GM18508 (cell line): Measurements from ENCODE around the gene CMTM3.
"Not testable (repeated sequence)": the region's sequence is repeated elsewhere in the genome, so short reads cannot be mapped to it uniquely, and the experiment has no call there.

ENCODE experiments used
- ATAC-seq: cut with Tn5 transposase; IDR thresholded peaks from one replicate; pipeline ENCODE4 v1.9.1; 2021; ENCODE audit warnings: moderate number of reproducible peaks; ENCODE audit not compliant: insufficient read depth, unreplicated experiment

CMTM3 gene

DNA sequence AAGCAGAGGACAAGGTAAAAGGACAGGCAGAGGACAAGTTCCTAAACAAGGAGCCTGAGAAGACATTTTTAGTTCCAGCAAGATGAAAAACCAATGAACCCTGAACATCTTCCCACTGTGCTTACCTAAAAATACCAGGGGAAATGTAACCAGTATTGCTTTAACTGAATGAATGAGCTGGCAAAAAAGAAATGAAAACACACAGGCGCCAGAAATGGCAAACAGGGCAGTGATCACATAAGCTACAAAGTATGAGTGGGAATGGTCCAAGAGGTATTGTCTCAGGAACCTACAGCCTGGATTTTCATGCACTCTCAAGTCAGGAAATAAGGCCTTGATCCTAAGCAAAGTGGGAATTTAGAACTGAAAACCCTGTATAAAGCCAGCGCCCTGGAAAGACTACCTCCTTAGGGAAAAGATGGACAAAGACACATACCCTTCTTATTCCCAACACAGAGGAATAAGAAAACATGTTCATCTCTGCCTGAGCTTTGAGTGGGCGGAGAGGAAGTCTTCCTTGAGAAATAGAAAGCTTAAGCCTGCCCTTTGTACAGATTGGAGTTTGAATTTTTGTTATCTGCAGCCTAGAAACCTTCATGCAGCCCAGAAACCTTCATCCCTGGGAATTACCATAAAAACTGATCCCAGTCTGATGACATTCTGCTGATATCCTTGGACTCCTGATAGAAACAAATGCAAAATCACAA lies 23.1 kb upstream of the CMTM3 start:
- ATAC-seq, result no peak

DNA sequence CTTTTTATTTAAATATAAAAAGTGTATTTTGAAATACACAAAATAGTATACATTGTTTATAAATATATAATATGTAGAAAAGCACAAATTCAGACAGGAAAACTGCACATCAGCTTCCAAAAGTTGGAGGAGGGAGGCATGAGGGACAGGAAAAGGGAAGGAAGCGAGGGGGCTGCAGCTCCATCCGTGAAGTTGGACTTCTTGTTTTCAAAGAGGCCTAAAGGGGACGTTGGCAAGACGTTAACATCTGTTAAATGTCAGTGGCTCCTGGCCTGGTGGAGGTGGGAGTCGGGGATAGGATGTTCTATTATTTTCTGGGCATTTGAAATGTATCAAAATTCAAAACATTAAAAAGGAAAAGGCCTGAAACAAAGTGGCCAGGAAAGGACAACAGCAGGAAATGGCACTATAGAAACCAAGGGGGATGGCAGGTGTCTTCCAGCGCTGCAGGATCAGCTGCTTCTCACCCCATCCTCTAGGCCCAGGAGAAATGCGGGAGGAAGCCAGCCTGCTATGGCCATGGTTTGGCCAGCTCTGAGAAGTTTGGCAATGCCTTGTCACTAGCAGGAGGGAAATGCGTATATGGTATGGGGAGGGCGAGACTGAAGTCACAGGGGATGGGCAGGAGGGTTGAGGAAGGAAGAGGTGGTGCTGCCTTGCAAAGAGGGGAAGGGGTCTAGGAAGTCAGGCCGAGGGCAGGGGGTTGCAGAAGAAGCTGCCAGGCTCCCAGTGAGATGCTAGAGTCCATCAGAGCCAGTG lies 18.8 kb upstream of the CMTM3 start:
- no peak for ATAC-seq

DNA sequence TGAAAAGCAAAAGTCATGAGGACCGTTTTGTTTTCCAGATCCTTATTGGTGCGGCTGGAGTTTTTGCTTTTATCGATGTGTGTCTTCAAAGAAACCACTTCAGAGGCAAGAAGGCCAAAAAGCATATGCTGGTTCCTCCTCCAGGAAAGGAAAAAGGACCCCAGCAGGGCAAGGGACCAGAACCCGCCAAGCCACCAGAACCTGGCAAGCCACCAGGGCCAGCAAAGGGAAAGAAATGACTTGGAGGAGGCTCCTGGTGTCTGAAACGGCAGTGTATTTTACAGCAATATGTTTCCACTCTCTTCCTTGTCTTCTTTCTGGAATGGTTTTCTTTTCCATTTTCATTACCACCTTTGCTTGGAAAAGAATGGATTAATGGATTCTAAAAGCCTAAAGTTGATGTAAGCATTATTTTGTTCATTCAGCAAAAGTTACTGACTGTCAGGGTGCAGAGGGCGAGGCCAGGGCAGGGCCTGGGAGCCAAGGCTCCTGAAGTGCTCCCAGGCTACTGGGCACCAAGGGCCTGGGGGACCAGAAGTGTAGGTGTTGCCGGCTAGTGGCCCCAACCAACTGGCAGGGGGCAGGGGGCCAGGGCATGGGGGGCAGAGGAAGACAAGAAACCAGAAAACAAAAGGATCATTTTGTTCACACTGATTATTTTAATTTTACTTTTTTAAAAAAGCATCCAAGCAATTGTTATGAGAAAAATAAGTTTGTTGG lies 16.5 kb upstream of the CMTM3 start:
- ATAC-seq, result no peak

DNA sequence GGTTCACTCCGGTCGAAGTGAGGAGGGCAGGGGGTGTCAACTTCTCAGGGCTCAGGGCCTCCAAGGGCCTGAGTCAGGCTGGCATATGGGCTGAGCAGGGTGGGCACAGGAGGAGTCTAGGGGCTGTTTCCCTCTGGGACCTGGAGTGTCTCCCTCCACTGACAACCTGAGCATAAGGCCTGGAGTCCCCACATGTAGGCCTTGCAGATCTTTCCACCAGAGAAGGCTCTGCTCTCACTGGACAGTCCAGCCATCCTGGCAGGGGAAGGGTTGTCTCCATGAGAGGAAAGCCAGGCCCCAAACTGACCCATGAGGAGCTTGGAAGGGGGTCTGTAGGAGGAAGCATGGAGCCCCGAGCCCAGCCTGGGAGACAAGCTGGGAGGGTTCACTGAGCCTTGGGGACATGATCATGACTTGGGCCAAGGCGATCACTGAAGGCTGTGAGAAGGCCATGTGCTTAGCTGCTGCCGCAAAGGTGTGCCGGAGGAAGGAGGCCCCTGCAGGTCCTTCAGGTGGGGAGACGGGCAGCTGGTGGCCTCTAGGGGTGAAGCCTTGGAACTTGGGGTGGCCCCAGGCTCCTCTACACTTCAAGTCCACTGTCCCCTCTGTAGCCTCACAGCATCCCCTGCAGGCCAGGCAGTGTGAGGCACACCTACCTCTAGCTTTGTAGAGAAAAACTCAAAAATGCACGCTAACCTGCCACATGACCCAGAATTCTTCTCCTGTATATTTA lies 15.4 kb upstream of the CMTM3 start:
- ATAC-seq, result no peak

DNA sequence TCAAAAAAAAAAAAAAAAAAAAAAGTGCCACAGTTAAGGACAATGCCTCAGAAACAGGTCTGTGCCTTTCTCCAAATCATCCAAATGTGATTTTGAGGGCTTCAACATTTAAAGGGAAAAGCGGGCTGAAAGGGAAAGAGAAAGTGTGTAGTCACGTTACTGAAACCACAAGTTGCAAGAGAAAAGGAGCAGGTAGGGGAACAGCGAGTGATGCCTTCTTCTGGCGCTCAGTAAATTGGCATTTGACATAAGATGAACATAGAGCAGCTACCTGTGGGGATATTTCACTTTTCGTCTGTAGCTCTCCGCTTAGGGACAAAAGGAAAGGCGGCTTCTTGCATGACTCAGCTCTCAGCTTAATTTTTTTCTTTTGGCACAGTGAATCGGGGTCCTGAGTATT lies 14.2 kb upstream of the CMTM3 start:
- no peak for ATAC-seq

DNA sequence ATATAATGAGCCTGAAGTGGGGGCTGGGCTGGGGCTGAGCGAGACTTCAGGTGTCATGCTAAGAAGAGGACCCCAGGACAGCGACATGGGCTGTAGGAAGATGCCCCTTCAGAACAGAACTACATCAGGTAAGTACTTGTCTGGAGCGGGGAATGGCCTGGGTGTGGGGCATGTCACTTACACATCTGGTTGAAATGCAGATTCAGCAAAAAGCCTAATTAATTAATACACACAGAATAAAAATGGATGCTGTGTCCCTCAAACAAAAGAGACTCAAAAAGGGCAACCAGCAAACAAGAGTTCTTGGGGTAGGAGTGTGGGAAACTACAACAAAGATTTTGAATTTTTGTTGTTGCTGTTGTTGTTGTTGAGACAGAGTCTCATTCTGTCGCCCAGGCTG lies 13.5 kb upstream of the CMTM3 start:
- no peak for ATAC-seq

DNA sequence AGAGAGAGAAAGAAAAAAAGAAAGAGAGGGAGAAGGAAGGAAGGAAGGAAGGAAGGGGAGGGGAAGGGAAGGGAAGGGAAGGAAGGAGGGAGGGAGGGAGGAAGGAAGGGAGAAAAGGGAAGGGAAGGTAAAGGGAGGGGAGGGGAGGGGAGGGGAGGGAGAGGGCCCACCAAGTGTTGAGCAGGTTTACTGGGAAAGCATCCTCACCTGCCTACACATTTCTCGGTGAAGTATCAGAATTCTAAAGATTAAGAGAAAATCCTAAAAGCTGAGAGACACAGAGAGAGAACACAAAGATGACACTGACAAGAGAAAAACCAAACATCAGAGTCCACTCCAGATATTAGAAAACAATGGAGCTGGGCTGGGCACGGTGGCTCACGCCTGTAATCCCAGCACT lies 12.3 kb upstream of the CMTM3 start:
- ATAC-seq, result no peak

DNA sequence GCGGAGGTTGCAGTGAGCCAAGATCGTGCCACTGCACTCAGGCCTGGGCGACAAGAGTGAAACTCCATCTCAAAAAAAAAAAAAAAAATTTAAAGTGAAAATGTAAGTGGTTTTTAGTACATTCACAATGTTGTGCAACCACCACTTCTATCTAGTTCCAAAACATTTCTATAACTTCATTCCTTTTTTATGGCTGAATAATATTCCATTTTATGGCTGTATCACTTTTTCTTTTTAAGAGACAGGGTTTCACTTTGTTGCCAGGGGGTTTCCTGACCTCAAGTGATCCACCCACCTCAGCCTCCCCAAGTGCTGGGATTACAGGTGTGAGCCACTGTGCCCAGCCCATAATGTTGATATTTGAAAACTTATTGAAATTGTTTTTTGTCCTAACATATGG lies 11.7 kb upstream of the CMTM3 start:
- ATAC-seq, result no peak

DNA sequence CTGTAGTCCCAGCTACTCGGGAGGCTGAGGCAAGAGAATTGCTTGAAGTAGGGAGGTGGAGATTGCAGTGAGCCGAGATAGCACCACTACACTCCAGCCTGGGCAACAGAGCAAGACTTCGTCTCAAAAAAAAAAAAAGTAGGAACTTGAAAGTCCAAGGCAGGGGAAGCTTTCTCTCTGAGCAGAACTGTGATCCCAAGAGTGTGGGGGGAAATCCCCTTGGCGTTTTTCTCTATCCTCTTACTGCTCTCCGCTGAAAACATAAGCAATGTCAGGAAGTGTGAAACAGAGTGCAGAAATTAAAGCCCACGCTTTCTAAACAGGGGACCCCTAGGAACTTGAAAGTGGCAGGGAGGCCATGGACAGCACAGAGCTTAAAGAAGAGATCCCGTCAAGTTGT lies 9.8 kb upstream of the CMTM3 start:
- ATAC-seq, result no peak

DNA sequence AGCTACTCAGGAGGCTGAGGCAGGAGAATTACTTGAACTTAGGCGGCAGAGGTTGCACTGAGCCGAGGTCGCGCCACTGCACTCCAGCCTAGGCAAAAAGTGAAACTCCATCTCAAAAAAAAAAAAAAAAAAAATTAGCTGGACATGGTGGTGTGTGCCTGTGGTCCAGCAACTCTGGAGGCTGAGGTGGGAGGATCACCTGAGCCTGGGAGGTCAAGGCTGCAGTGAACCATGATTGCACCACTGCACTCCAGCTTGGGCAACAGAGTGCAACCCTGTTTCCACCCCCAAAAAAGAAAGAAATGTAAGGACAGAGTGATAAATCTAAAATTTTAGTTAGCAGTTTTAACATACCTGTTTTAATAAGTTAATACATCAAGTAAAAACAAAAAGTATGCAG lies 7.9 kb upstream of the CMTM3 start:
- not testable (repeated sequence) for ATAC-seq

DNA sequence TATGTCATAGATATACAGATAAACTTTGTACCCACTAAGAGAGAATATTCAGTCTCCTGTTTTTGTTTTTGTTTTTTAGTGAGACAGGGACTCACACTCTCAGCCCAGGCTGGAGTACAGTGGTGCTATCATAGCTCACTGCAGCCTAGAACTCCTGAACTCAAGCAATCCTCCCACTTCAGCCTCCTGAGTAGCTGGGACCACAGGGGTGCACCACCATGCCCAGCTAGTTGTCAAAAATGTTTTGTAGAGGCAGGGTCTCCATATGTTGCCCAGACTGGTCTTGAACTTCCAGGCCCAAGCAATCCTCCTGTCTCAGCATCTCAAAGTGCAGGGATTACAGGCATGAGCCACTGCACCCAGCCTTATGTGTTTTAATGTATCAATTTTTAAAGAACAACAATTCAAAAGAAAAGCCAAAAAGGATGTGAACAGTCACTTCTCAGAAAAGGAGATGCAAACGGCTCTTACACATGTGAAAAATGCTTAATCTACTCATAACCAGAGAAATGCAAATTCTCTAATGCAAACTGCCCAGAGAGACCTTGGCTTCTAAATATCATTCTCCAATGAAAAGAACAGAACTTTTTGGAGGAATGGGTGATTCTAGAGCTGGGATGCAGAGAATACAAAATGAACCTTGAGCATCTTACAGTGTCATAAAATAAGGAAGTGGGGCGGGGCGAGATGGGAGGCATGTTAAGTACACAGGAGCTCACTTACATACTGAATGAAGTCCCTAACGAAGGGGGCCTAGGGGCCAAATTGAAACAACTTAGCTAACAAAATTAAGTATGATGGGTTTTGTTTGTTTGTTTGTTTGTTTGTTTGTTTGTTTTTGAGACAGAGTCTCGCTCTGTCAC lies 7.3 kb upstream of the CMTM3 start:
- no peak for ATAC-seq

DNA sequence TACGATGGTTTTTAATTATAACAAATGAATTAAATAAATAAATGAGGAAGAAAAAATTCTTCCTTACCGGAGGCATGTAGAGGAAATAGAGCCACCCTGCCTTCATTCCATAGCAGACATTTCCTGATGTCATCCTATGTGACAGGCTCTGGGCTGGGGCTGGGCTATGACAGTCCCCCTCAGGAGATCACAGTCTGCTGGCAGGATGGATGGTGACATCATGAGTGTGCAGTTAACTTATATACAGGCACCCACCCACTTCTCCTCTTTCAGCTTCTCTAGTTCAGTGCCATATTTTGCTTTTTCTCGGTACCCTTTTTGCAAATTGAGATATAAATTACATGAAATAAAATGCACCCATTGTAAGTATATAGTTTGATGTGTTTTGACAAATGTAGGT lies 6.4 kb upstream of the CMTM3 start:
- no peak for ATAC-seq

DNA sequence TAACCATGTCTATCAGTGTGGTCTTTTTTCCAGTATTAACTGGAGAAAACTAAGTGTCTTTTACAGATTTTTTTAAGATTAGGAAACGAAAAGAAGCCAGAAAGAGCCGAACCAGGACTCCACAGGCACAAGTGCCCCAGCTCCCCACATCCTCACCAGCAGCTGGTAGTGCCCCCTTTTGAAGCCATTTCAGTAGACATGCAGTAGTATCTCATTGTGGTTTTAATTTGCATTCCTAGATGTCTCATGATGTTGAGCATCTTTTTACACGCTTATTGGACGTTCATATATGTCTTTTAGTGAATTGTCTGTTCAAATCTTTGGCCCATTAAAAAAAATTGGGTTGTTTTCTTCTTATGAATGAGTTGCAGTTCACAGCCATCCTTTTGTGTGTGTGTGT lies 4.8 kb upstream of the CMTM3 start:
- no peak for ATAC-seq

DNA sequence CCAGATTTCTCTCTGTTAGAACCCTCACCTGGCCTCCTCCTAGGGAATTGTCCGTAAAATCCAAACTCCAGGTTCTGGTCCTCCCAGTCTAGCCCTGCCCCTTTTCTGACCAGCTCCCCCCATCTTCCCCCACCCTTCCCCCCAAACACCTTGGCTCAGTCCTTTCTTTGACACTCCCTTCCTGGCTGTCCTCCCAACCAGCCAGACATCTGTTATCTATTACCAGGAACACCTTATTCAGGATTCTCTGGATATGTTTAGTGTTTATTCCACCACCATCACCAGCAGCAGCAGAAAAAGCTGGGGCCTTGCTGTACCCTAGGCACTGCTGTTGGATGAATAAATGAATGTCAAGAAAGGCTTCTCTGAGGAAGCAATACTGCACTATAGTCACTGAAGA lies 4.0 kb upstream of the CMTM3 start:
- no peak for ATAC-seq

DNA sequence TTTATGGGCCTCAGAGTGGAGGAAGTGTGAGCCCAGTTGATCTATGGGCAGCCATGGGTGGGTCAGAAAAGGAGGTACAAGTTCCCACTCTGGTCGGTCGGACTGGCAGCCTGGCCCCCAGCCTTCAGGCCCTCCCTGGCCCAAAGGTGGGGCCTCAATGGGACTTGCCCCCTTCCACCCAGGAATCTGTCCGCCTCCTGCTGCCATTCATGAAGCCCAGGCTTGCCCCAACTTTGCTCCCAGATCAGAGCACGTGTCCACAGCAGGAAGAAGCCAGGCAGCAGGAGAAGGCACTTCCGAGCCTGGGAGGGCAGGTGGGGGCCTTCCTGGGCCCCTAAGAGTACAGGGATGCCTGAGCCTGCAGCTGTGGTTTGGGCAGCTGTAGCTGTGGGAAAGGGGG lies 3.0 kb upstream of the CMTM3 start:
- no peak for ATAC-seq

DNA sequence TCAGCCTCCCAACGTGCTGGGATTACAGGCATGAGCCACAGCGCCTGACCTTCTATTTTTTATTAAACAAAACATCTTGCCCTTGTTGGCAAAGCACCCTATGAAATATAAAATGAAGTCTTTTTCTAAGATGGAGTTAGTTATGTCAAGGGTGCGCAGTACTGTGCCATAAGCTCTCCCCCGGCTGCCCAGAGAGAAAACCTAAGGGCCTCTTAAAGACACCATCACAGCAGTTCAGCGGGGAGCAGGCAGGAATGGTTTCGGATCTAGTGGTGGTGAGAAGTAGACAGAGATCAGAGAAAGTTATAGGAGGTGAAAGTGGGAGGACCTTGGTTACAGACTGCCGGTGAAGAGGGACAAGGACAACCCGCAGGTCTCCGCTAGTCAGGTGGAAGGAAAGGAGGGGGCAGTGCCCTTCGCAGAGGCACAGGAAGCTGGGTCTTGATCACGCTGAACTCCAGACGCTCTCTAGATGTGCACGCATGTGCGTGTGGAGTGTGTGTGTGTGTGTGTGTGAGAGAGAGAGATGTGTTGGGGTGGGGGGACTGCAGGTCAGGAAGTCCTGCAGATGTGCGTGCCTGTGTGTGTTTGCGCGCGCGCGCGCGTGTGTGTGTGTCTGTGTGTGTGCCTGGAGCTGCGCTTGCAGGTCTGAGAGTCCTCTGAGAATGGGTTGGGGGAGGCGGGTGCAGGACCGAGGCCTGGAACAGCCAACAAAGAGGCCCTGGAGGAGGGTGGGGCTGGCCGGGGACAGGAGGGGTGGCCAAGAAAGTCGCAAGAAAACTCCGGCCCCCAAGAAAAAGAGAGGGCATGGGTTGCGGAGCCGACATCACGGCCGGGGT lies 748 bp upstream of the CMTM3 start:
- ATAC-seq, result no peak

DNA sequence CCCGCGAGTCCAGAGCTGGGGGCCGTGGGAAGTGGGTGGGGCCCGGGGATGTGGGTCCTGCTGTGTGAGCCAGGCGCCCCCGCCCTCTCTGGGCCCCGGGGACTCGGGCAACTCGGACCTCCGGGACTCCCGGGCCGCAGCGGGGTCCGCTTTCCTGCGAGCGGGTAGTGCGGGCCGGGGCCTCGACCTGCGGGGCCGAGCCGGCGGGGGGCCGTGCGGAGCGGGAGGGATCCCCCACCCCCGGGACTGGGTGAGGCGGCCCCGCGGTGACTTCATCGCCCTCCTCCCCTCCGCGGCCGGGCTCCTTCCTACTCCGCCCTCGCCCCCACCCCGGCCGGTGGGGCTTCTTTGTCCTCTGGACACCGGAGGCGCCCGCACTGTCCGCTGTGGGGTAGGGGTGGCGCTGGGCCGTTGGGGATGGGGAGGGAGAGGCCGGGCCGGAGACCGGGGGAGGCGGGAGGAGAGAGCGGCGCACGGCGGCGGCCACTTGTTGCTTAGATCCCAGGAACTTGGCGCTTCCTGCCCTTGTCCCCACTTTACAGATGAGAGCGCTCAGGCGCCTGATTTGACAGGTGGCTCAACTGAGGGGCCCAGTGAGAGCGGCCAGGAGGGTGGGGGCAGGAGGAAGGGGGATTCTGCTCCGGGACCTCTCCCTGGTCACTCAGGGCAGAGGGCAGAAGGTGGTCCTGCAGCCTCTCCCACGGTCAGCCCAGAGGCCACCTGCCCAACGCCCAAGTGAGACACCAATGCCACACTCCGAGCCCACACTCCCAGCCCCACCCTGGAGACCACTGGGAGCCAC lies 874 bp downstream of the CMTM3 start:
- ATAC-seq, result no peak
